CD4-positive, alpha-beta T cell (primary cell): Measurements from ENCODE around the gene PSMB9. TPM values are rescaled to one million over a fixed set of nuclear protein-coding genes. Genes with fewer than 3 reads are reported as not detected.
A peak's percentile ranks its signal among the peaks of the same experiment; 100 is the strongest.
"Not testable (repeated sequence)": the region's sequence is repeated elsewhere in the genome, so short reads cannot be mapped to it uniquely, and the experiment has no call there.

Experiments used
- ATAC-seq: fragments of 200-7000 bp; cut with Tn5 transposase; one replicate; pipeline ENCODE4 v1.10.0; 2022; ENCODE audit warnings: mild to moderate bottlenecking; ENCODE audit not compliant: poor library complexity
- CTCF ChIA-PET: fragments of 350-600 bp; sonication (Branson Sonifier 250); formaldehyde crosslinking; loops from one replicate; lab custom pipeline; 2021; ENCODE audit warnings: antibody characterized with exemption, inconsistent platforms; lab: Charles Lee
- POLR2A ChIA-PET: fragments of 350-600 bp; sonication (Branson Sonifier 250); formaldehyde crosslinking; loops from one replicate; lab custom pipeline; 2021; ENCODE audit warnings: antibody characterized with exemption, inconsistent platforms; lab: Charles Lee
- DNase-seq, 14 experiments: peaks; one replicate each; pipeline ENCODE4 v3.0.0-alpha.2; 2013 to 2020; ENCODE audit warnings: mixed read lengths in 2 of 14
- H3K27ac ChIP-seq, 2 donors: one replicate each; pipeline versions ENCODE4 v1.5.1 to v1.7.0; 2013; ENCODE audit warnings: low read length in 2 of 2, low read depth in 1 of 2, mild to moderate bottlenecking in 1 of 2
- H3K27me3 ChIP-seq, 2 experiments: 1 replicate in 1 of 2; 2 replicates in 1 of 2; pipeline versions ENCODE4 v1.6.1 to v1.7.0; 2013; ENCODE audit warnings: low read length in 2 of 2, control low read depth in 1 of 2, mild to moderate bottlenecking in 1 of 2, moderate library complexity in 1 of 2; ENCODE audit not compliant: insufficient read depth in 2 of 2, control insufficient read depth in 1 of 2
- H3K36me3 ChIP-seq: one replicate; pipeline ENCODE4 v1.6.1; 2013; ENCODE audit warnings: low read length, control low read depth; ENCODE audit not compliant: insufficient read depth
- H3K4me1 ChIP-seq: one replicate; pipeline ENCODE4 v1.6.1; 2013; ENCODE audit warnings: low read length, control low read depth; ENCODE audit not compliant: insufficient read depth
- H3K4me3 ChIP-seq: one replicate; pipeline ENCODE4 v1.5.1; 2013; ENCODE audit warnings: mild to moderate bottlenecking, low read length, moderate library complexity
- H3K9me3 ChIP-seq, 2 experiments: 1 replicate in 1 of 2; 2 replicates in 1 of 2; pipeline versions ENCODE4 v1.6.1 to v1.7.0; 2013; ENCODE audit warnings: low read length in 2 of 2, mild to moderate bottlenecking in 2 of 2, control low read depth in 1 of 2, moderate library complexity in 1 of 2; ENCODE audit not compliant: control insufficient read depth in 1 of 2, insufficient read depth in 1 of 2
- H3K27ac Mint-ChIP-seq: one replicate; pipeline ENCODE4 v1.8.0; 2020; ENCODE audit warnings: mixed read lengths
- H3K27me3 Mint-ChIP-seq: one replicate; pipeline ENCODE4 v1.8.0; 2021; ENCODE audit warnings: mixed read lengths
- H3K36me3 Mint-ChIP-seq: one replicate; pipeline ENCODE4 v1.8.0; 2021; ENCODE audit warnings: low read depth, mixed read lengths
- H3K4me1 Mint-ChIP-seq: one replicate; pipeline ENCODE4 v1.8.0; 2021; ENCODE audit warnings: low read depth, mixed read lengths
- H3K4me3 Mint-ChIP-seq: one replicate; pipeline ENCODE4 v1.8.0; 2020; ENCODE audit warnings: mild to moderate bottlenecking, mixed read lengths
- H3K9me3 Mint-ChIP-seq: one replicate; pipeline ENCODE4 v1.8.0; 2020; ENCODE audit warnings: mixed read lengths
- intact Hi-C, 2 experiments: fragments of 100-400 bp; cut with DNase I in 1 of 2; cut with micrococcal nuclease in 1 of 2; formaldehyde crosslinking; loops; one replicate each; pipeline versions ENCODE4 v1.15.1 to v1.9.0; 2023 to 2025; cut with DNase I, micrococcal nuclease
- total RNA-seq, 174 experiments: library from RNA in 2 of 174; stranded (reverse) in 2 of 174; gene quantifications; one replicate each; pipeline ENCODE4 v1.2.3 and lab custom pipeline; 2021 to 2026
- TF ChIP-seq, protein P1 (sequence below): fragments of 200-600 bp; IDR thresholded peaks from one replicate; pipeline ENCODE4 v1.8.0; 2022; ENCODE audit warnings: antibody characterized with exemption, mild to moderate bottlenecking

Gene PSMB9
- total RNA-seq, 2 experiments from 2014 or later, result 37.2 to 38.4 TPM

DNA sequence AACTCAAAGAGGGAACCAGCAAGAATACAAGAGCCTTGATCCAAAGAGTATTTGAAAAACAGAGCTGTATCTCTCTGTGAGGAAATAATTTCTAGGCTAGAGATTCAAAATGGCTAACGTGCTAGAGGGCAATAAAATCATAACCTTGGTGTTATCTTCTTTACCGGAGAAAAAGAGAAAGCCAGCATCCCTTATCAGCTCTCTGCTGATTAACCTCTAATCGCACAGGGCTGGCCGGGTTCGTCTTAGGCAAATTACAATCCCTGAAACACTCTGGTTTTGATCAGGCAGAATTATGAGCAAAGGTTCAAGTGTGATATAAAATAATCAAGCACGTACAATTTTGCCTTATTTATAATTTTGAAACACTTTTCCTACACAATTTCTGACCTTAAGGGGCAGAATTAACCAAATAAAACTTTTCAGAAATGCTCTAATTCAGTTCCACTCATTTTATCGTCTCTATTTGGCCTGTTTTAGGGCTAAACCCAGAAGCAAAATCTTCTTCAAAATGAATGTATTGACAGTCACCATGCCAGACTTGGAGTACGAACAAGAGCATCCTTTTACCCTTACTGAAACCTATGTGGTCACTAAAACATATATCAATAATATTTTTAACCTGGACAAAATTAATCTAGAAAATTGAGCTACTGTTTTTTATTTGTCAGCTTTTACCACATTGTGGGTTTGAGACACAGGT is 13.7 kb downstream of the PSMB9 start:
- ATAC-seq, result peak; percentile 25
- no peaks in the 10 kb centered on the region for H3K27me3 Mint-ChIP-seq
- Histone ChIP-seq H3K36me3 (no peaks in the 10 kb centered on the region), H3K4me3 (no peak overlapping the region), H3K9me3 (no peaks in the 10 kb centered on the region), H3K27me3 (no peaks in the 10 kb centered on the region), H3K4me1 (peaks cover 20% of the 10 kb centered on the region), H3K27ac (no peak overlapping the region)
- no peak for DNase-seq
- no peaks in the 10 kb centered on the region for H3K9me3 Mint-ChIP-seq
- intact Hi-C loops, result loop anchor here (1.0 to 5.0 kb wide), 10 partner anchors 13 to 620 kb away; partner anchors contain the start of genes PSMB9 (in 2 of the 2), TAP2 (in 2 of the 2) and HLA-DRA (in 1 of the 2)
- H3K27ac Mint-ChIP-seq, result peak overlapping the region; percentile 82
- H3K36me3 Mint-ChIP-seq, result no peaks in the 10 kb centered on the region
- CTCF ChIA-PET, result interaction anchor here (0.9 to 10.2 kb wide), 35 partner anchors 10 to 453 kb away, joined by 3 to 186 read pairs (median 5); partner anchors contain the start of genes HLA-DMA, PSMB8, PSMB9 and TAP1
- TF ChIP-seq, protein P1, sequence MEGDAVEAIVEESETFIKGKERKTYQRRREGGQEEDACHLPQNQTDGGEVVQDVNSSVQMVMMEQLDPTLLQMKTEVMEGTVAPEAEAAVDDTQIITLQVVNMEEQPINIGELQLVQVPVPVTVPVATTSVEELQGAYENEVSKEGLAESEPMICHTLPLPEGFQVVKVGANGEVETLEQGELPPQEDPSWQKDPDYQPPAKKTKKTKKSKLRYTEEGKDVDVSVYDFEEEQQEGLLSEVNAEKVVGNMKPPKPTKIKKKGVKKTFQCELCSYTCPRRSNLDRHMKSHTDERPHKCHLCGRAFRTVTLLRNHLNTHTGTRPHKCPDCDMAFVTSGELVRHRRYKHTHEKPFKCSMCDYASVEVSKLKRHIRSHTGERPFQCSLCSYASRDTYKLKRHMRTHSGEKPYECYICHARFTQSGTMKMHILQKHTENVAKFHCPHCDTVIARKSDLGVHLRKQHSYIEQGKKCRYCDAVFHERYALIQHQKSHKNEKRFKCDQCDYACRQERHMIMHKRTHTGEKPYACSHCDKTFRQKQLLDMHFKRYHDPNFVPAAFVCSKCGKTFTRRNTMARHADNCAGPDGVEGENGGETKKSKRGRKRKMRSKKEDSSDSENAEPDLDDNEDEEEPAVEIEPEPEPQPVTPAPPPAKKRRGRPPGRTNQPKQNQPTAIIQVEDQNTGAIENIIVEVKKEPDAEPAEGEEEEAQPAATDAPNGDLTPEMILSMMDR, result no peak
- H3K4me1 Mint-ChIP-seq, result peaks cover 35% of the 10 kb centered on the region
- H3K4me3 Mint-ChIP-seq, result no peak overlapping the region
- POLR2A ChIA-PET, result interaction anchor here (0.8 to 6.5 kb wide), 21 partner anchors 8 to 737 kb away, joined by 3 to 282 read pairs (median 4); partner anchors contain the start of genes BRD2, FKBPL, HLA-DMB and PSMB8

DNA sequence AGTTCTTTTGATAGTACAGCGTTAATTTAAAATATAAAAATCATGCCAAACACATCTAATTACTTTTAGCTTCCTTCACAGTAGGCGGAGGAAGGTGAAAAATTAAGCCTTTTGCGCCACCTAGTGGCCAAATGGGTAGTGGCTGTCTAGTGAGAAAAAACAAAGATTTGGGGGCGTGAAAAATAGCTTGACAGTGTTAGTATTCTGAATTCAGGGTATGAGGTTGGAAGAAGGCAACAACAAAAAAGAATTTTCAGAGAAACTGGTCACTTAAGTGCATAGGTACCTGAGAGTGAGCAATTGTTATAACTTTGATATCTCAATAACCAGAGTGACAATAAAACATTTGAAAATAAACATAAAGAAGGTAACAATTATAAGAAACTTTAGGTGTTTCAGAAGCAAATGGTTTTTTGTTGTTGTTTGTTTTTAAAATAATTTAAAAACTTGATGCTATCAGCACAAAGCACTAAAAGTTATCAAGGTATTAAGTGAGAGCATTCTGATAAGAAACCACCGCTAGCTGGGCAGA is 14.3 kb downstream of the PSMB9 start:
- DNase-seq, result peak; percentile 76 to 94 (median 87)

DNA sequence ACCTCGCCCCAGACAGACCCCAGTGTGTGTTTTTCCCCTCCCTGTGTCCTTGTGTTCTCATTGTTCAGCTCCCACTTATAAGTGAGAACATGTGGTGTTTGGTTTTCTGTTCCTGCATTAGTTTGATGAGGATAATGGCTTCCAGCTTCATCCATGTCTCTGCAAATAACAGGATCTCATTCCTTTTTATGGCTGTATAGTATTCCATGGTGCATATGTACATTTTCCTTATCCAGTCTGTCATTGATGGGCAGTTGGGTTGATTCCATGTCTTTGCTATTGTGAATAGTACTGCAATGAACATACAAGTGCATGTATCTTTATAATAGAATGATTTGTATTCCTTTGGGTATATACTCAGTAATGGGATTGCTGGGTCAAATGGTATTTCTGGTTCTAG is 20.0 kb downstream of the PSMB9 start:
- DNase-seq, H3K36me3 Mint-ChIP-seq, H3K27ac ChIP-seq, ATAC-seq, H3K4me1 ChIP-seq, H3K4me1 Mint-ChIP-seq, POLR2A ChIA-PET, H3K36me3 ChIP-seq, H3K27me3 ChIP-seq, H3K27ac Mint-ChIP-seq, H3K4me3 ChIP-seq, H3K9me3 Mint-ChIP-seq, H3K27me3 Mint-ChIP-seq, H3K9me3 ChIP-seq, intact Hi-C loops, H3K4me3 Mint-ChIP-seq: not testable (repeated sequence)
- CTCF ChIA-PET, result interaction anchor here (1.5 kb wide), 1 partner anchor 60 kb away, joined by 3 read pairs; no protein-coding TSS in a partner anchor

More for the DNA sequence above, 14.3 kb downstream of the PSMB9 start:
- peak; percentile 81 for ATAC-seq
- H3K27ac ChIP-seq, result no peak overlapping the region
- H3K4me1 Mint-ChIP-seq, result peaks cover 35% of the 10 kb centered on the region
- H3K4me3 ChIP-seq, result no peak overlapping the region
- H3K9me3 ChIP-seq, result no peaks in the 10 kb centered on the region
- ChIA-PET CTCF (interaction anchor here (0.6 to 10.2 kb wide), 38 partner anchors 10 to 960 kb away, joined by 3 to 186 read pairs (median 4); partner anchors contain the start of genes HLA-DMA, PSMB8, PSMB9 and TAP1), POLR2A (interaction anchor here (0.8 to 6.5 kb wide), 19 partner anchors 9 to 437 kb away, joined by 3 to 282 read pairs (median 4); partner anchors contain the start of genes BRD2, HLA-DMB, PSMB8 and PSMB9)
- peak overlapping the region; percentile 82 for H3K27ac Mint-ChIP-seq
- intact Hi-C loops, result loop anchor here (1.0 to 5.0 kb wide), 10 partner anchors 14 to 621 kb away; partner anchors contain the start of genes TAP2 (in 2 of the 2), HLA-DRA (in 1 of the 2) and PSMB9 (in 1 of the 2)
- H3K4me3 Mint-ChIP-seq, result no peak overlapping the region
- no peaks in the 10 kb centered on the region for H3K27me3 Mint-ChIP-seq
- H3K27me3 ChIP-seq, result no peaks in the 10 kb centered on the region
- no peaks in the 10 kb centered on the region for H3K36me3 ChIP-seq
- H3K4me1 ChIP-seq, result peaks cover 20% of the 10 kb centered on the region
- no peaks in the 10 kb centered on the region for H3K9me3 Mint-ChIP-seq
- H3K36me3 Mint-ChIP-seq, result no peaks in the 10 kb centered on the region
- TF ChIP-seq, protein P1, result peak; percentile 95
